GM12878 (cell line): ENCODE measurements around the gene FKBP6. TPM values are rescaled to one million over a fixed set of nuclear protein-coding genes. Genes with fewer than 3 reads are reported as not detected.

Experiments used
- ATAC-seq: fragments of 200-7000 bp; cut with Tn5 transposase; 3 replicates; pipeline ENCODE4 v1.9.1; 2020; ENCODE audit warnings: mild to moderate bottlenecking, moderate library complexity
- BruUV-seq: library from RNA; stranded (reverse); fragments of 400-500 nt; replicated peaks from 2 replicates; lab custom pipeline; 2021; lab: Mats Ljungman, UMichigan
- CTCF ChIA-PET: fragments of 300-600 bp; sonication (Branson Sonifier 250); formaldehyde crosslinking; extraction: SDS; loops from one replicate; lab custom pipeline; 2021; ENCODE audit warnings: inconsistent platforms; lab: Yijun Ruan, JAX
- POLR2A ChIA-PET: fragments of 350-600 bp; formaldehyde crosslinking; extraction: SDS; loops from one replicate; lab custom pipeline; 2021; ENCODE audit warnings: inconsistent platforms; lab: Charles Lee
- RAD21 ChIA-PET: fragments of 300-600 bp; sonication (Branson Sonifier 250); formaldehyde crosslinking; loops from one replicate; lab custom pipeline; 2023; ENCODE audit warnings: antibody characterized with exemption; ENCODE audit not compliant: unreplicated experiment; lab: Charles Lee
- SMC1A ChIA-PET: fragments of 300-600 bp; sonication (Branson Sonifier 250); formaldehyde crosslinking; loops from one replicate; lab custom pipeline; 2023; ENCODE audit not compliant: unreplicated experiment, uncharacterized antibody; lab: Charles Lee
- DNase-seq: peaks from one replicate; pipeline ENCODE4 v3.0.0-alpha.2; 2011; ENCODE audit warnings: low read depth, low spot score
- FAIRE-seq: peaks from 3 replicates; lab custom pipeline; 2011; peaks lifted over from hg19 to GRCh38; lab: Jason Lieb, UNC
- H2AFZ ChIP-seq: 2 replicates; pipeline ENCODE4 v1.6.0; 2011; ENCODE audit warnings: low read depth, low read length, control low read depth; ENCODE audit not compliant: control insufficient read depth
- H3K27ac ChIP-seq: 2 replicates; pipeline ENCODE4 v1.5.1; 2011; ENCODE audit warnings: control low read depth; ENCODE audit not compliant: control insufficient read depth, insufficient read depth
- H3K27me3 ChIP-seq, 2 experiments: replicated peaks in 1 of 2; 2 replicates each; pipeline versions ENCODE4 v1.6.0 to v1.6.1; 2011; ENCODE audit warnings: low read length in 1 of 2; ENCODE audit not compliant: control insufficient read depth in 2 of 2, insufficient read depth in 2 of 2
- H3K36me3 ChIP-seq, 2 experiments: 2 replicates each; pipeline ENCODE4 v1.5.1; 2011; ENCODE audit warnings: low read length in 1 of 2; ENCODE audit not compliant: control insufficient read depth in 2 of 2, insufficient read depth in 2 of 2
- H3K4me1 ChIP-seq: 2 replicates; pipeline ENCODE4 v1.6.1; 2011; ENCODE audit warnings: mild to moderate bottlenecking, low read length, moderate library complexity, mixed read lengths; ENCODE audit not compliant: control insufficient read depth, insufficient read depth
- H3K4me2 ChIP-seq: 2 replicates; pipeline ENCODE4 v1.6.0; 2011; ENCODE audit warnings: control low read depth; ENCODE audit not compliant: control insufficient read depth, insufficient read depth
- H3K4me3 ChIP-seq: fragments of 200-600 bp; sonication (generic); 2 replicates; pipeline ENCODE4 v1.5.1; 2016
- H3K79me2 ChIP-seq: 2 replicates; pipeline ENCODE4 v1.6.0; 2011; ENCODE audit warnings: low read length; ENCODE audit not compliant: control insufficient read depth, insufficient read depth
- H3K9ac ChIP-seq: 2 replicates; pipeline ENCODE4 v1.8.0; 2011; ENCODE audit warnings: low read length, control low read depth, mixed read lengths; ENCODE audit not compliant: control insufficient read depth, insufficient read depth
- H3K9me3 ChIP-seq: replicated peaks from 3 replicates; pipeline ENCODE4 v1.5.1; 2011; ENCODE audit warnings: mild to moderate bottlenecking, low read length; ENCODE audit not compliant: control insufficient read depth, insufficient read depth
- H4K20me1 ChIP-seq: 2 replicates; pipeline ENCODE4 v1.6.0; 2011; ENCODE audit not compliant: control insufficient read depth, insufficient read depth
- ASH2L ChIP-seq: fragments of 300-600, 200-600 bp; sonication (generic); IDR thresholded peaks from 2 replicates; pipeline ENCODE4 v1.6.1; 2017; ENCODE audit warnings: low read depth, mild to moderate bottlenecking, borderline replicate concordance
- ATF3 ChIP-seq: IDR thresholded peaks from 2 replicates; pipeline ENCODE4 v1.6.1; 2011; ENCODE audit warnings: low read depth, mild to moderate bottlenecking, low read length, moderate library complexity, borderline replicate concordance; ENCODE audit errors: extremely low read depth
- BCL11A ChIP-seq: IDR thresholded peaks from 2 replicates; pipeline ENCODE4 v1.6.1; 2011; ENCODE audit warnings: low read depth, low read length
- CHD2 ChIP-seq: IDR thresholded peaks from 2 replicates; pipeline ENCODE4 v1.6.1; 2011; ENCODE audit warnings: low read depth, low read length, improper control_type of control experiment, borderline replicate concordance
- E4F1 ChIP-seq: fragments of 450-650 bp; IDR thresholded peaks from 2 replicates; pipeline ENCODE4 v1.6.1; 2018; ENCODE audit warnings: borderline replicate concordance, mild to moderate bottlenecking; ENCODE audit not compliant: partially characterized antibody
- FOXM1 ChIP-seq: IDR thresholded peaks from 2 replicates; pipeline ENCODE4 v1.6.1; 2012; ENCODE audit warnings: low read depth, mild to moderate bottlenecking, inconsistent platforms, low read length, moderate library complexity
- HDGF ChIP-seq: fragments of 450-650 bp; IDR thresholded peaks from 2 replicates; pipeline ENCODE4 v1.6.1; 2016; ENCODE audit warnings: antibody characterized with exemption
- JUND ChIP-seq: IDR thresholded peaks from 2 replicates; pipeline ENCODE4 v1.6.1; 2012; ENCODE audit warnings: low read depth, mild to moderate bottlenecking, low read length, improper control_type of control experiment, moderate library complexity
- KLF5 ChIP-seq: fragments of 450-650 bp; IDR thresholded peaks from 2 replicates; pipeline ENCODE4 v1.6.1; 2014; ENCODE audit warnings: mild to moderate bottlenecking; ENCODE audit not compliant: partially characterized antibody
- POLR2AphosphoS5 ChIP-seq: IDR thresholded peaks from 2 replicates; pipeline ENCODE4 v1.6.1; 2011; ENCODE audit warnings: mild to moderate bottlenecking, low read length, inconsistent platforms
- RAD21 ChIP-seq: IDR thresholded peaks from 2 replicates; pipeline ENCODE4 v1.6.1; 2011; ENCODE audit warnings: mild to moderate bottlenecking, low read depth, low read length, moderate library complexity; ENCODE audit not compliant: insufficient read depth
- TAF1 ChIP-seq: IDR thresholded peaks from 2 replicates; pipeline ENCODE4 v1.6.1; 2011; ENCODE audit warnings: mild to moderate bottlenecking, low read depth, low read length, borderline replicate concordance
- TBL1XR1 ChIP-seq: IDR thresholded peaks from 2 replicates; pipeline ENCODE4 v1.6.1; 2012; ENCODE audit warnings: low read depth, low read length, improper control_type of control experiment
- WGBS: methylation state at CpG from one replicate; pipeline ENCODE4 v1.1.6; 2016; ENCODE audit warnings: low lambda C conversion rate; ENCODE audit not compliant: insufficient replicate concordance, insufficient coverage; ENCODE audit errors: missing lambda C conversion rate; 5-methylcytosine and 5-hydroxymethylcytosine counted together
- in situ Hi-C: fragments of 300-500 bp; cut with MboI; formaldehyde crosslinking; loops from 9 replicates; pipeline ENCODE4 v1.14.3; 2018; ENCODE audit warnings: mixed read lengths
- intact Hi-C: fragments of 100-400 bp; cut with micrococcal nuclease; formaldehyde crosslinking; loops from one replicate; pipeline ENCODE4 v1.14.2; 2022; ENCODE audit not compliant: unreplicated experiment
- polyA plus RNA-seq, 11 experiments: library from polyadenylated mRNA; depleted of rRNA in 4 of 11; unstranded in 6 of 11; stranded (reverse) in 5 of 11; fragments of >200 nt; fragmentation: Nextera tagmentation in 4 of 11; fragmentation: Illumina TruSeq in 1 of 11; extraction: Ambion mirVana in 4 of 11; extraction: Trizol in 1 of 11; gene quantifications; 1 replicate in 1 of 11; 2 replicates in 10 of 11; pipeline versions ENCODE4 v1.2.1 to v1.2.3, GENCODE V29; 2011 to 2016; ENCODE audit warnings: inconsistent platforms in 2 of 11, missing spikeins in 2 of 11, low read depth in 1 of 11
- total RNA-seq, 4 experiments: library from RNA; depleted of rRNA in 3 of 4; stranded (reverse); fragments of >200 nt in 3 of 4; fragmentation: Illumina TruSeq in 1 of 4; extraction: Trizol in 1 of 4; gene quantifications; 2 replicates each; pipeline versions ENCODE4 v1.2.1 to v1.2.3, GENCODE V29; 2013 to 2021
- TF ChIP-seq, protein P1 (sequence below): fragments of 450-650 bp; formaldehyde crosslinking; IDR thresholded peaks from 2 replicates; pipeline ENCODE4 v1.4.0; 2022; ENCODE audit warnings: mild to moderate bottlenecking, moderate library complexity
- TF ChIP-seq, protein P2 (sequence below): IDR thresholded peaks from 2 replicates; pipeline ENCODE4 v1.6.1; 2012; ENCODE audit warnings: low read length, inconsistent platforms
- TF ChIP-seq, protein P3 (sequence below): fragments of 450-650 bp; IDR thresholded peaks from 2 replicates; pipeline ENCODE4 v1.6.1; 2016; ENCODE audit warnings: mild to moderate bottlenecking

Gene FKBP6
- total and polyA plus RNA-seq, 10 of the 15 experiments (the other 5 are each of a cell fraction or from before 2014, with no cell fraction given), result not detected

DNA sequence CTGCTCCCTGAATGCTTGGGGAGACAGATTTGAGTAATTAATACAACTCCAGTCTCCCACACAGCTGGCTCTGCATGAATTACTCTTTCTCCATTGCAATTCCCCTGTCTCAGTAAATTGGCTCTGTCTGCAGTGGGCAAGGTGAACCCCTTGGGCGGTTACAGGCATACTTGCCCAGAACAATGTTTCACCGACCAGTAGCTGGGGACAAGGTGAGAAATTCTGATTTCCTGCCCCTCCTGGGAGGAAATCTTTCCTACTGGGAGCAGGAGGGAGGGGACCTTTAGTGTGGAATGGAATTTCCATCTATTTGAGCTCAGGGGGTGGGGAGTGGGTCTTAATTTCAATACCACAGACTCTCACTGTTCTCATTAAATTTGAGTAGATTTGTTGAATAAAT is 63.4 kb downstream of the FKBP6 start:
- intact Hi-C loops (no loop called here), in situ Hi-C loops (no loop called here)
- Histone ChIP-seq H3K36me3 (no peaks in the 10 kb centered on the region), H4K20me1 (no peaks in the 10 kb centered on the region), H3K27ac (no peak overlapping the region), H2AFZ (no peak overlapping the region), H3K4me2 (no peak overlapping the region), H3K79me2 (no peaks in the 10 kb centered on the region), H3K27me3 (no peaks in the 10 kb centered on the region), H3K9me3 (peaks cover 2% of the 10 kb centered on the region), H3K9ac (no peak overlapping the region), H3K4me3 (no peak overlapping the region), H3K4me1 (no peaks in the 10 kb centered on the region)
- WGBS, result 75% methylated on average over 2 of the region's 2 CpGs
- FAIRE-seq (no peak), DNase-seq (no peak), ATAC-seq (no peak)
- POLR2A ChIA-PET, result no interaction called here
- CTCF ChIA-PET, result interaction anchor here (1.0 kb wide), 1 partner anchor 11 kb away, joined by 3 read pairs; no protein-coding TSS in a partner anchor
- RAD21 ChIA-PET, result interaction anchor here (0.5 kb wide), 1 partner anchor 61 kb away, joined by 3 read pairs; no protein-coding TSS in a partner anchor
- BruUV-seq, result no TSS peak
- SMC1A ChIA-PET, result no interaction called here
- TF ChIP-seq ATF3 (no peak), JUND (no peak), TAF1 (no peak), CHD2 (no peak), ASH2L (no peak), RAD21 (no peak), FOXM1 (no peak), POLR2AphosphoS5 (no peak), HDGF (no peak), E4F1 (no peak), TBL1XR1 (no peak), BCL11A (no peak), KLF5 (no peak)
- TF ChIP-seq, protein P1, sequence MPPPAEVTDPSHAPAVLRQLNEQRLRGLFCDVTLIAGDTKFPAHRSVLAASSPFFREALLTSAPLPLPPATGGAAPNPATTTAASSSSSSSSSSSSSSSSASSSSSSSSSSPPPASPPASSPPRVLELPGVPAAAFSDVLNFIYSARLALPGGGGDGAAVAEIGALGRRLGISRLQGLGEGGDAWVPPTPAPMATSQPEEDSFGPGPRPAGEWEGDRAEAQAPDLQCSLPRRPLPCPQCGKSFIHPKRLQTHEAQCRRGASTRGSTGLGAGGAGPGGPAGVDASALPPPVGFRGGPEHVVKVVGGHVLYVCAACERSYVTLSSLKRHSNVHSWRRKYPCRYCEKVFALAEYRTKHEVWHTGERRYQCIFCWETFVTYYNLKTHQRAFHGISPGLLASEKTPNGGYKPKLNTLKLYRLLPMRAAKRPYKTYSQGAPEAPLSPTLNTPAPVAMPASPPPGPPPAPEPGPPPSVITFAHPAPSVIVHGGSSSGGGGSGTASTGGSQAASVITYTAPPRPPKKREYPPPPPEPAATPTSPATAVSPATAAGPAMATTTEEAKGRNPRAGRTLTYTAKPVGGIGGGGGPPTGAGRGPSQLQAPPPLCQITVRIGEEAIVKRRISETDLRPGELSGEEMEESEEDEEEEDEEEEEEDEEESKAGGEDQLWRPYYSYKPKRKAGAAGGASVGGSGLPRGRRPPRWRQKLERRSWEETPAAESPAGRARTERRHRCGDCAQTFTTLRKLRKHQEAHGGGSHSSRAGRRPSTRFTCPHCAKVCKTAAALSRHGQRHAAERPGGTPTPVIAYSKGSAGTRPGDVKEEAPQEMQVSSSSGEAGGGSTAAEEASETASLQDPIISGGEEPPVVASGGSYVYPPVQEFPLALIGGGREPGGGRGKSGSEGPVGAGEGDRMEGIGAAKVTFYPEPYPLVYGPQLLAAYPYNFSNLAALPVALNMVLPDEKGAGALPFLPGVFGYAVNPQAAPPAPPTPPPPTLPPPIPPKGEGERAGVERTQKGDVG (CRISPR knock-in tag), result no peak
- TF ChIP-seq, protein P2, sequence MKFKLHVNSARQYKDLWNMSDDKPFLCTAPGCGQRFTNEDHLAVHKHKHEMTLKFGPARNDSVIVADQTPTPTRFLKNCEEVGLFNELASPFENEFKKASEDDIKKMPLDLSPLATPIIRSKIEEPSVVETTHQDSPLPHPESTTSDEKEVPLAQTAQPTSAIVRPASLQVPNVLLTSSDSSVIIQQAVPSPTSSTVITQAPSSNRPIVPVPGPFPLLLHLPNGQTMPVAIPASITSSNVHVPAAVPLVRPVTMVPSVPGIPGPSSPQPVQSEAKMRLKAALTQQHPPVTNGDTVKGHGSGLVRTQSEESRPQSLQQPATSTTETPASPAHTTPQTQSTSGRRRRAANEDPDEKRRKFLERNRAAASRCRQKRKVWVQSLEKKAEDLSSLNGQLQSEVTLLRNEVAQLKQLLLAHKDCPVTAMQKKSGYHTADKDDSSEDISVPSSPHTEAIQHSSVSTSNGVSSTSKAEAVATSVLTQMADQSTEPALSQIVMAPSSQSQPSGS, result no peak
- TF ChIP-seq, protein P3, sequence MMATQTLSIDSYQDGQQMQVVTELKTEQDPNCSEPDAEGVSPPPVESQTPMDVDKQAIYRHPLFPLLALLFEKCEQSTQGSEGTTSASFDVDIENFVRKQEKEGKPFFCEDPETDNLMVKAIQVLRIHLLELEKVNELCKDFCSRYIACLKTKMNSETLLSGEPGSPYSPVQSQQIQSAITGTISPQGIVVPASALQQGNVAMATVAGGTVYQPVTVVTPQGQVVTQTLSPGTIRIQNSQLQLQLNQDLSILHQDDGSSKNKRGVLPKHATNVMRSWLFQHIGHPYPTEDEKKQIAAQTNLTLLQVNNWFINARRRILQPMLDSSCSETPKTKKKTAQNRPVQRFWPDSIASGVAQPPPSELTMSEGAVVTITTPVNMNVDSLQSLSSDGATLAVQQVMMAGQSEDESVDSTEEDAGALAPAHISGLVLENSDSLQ, result no peak
